HCT116 (cell line): ENCODE results near the gene HPCAL4. TPM values are rescaled to one million over a fixed set of nuclear protein-coding genes. Genes with fewer than 3 reads are reported as not detected.

Experiments used
- ATAC-seq: fragments of 200-7000 bp; cut with Tn5 transposase; 2 replicates; pipeline ENCODE4 v1.9.1; 2020; ENCODE audit warnings: mild to moderate bottlenecking, moderate library complexity
- BruUV-seq: library from RNA; stranded (reverse); fragments of 400-500 nt; replicated peaks from 2 replicates; lab custom pipeline; 2021; lab: Mats Ljungman, UMichigan
- CTCF ChIA-PET: fragments of 300-600 bp; sonication (Branson Sonifier 250); formaldehyde crosslinking; loops from one replicate; lab custom pipeline; 2021; ENCODE audit warnings: antibody characterized with exemption; lab: Charles Lee
- POLR2A ChIA-PET: fragments of 300-600, 350-600 bp; sonication (Branson Sonifier 250); formaldehyde crosslinking; loops from one replicate; lab custom pipeline; 2021; ENCODE audit warnings: antibody characterized with exemption; lab: Charles Lee
- RAD21 ChIA-PET, 2 experiments: fragments of 300-600 bp; sonication (Branson Sonifier 250); formaldehyde crosslinking; loops; one replicate each; lab custom pipeline; 2023; ENCODE audit warnings: low total read pairs in 2 of 2; ENCODE audit not compliant: uncharacterized antibody in 2 of 2, unreplicated experiment in 2 of 2, low non-redundant PET in 1 of 2; lab: Charles Lee
- DNase-seq: peaks from one replicate; pipeline ENCODE4 v3.0.0-alpha.2; 2010; ENCODE audit warnings: low read depth, low spot score
- H2AFZ ChIP-seq: fragments of 200-600 bp; shearing (Covaris generic), sonication (generic); 2 replicates; pipeline ENCODE4 v1.6.1; 2017; ENCODE audit warnings: low read depth, mixed run types, mixed read lengths, antibody characterized with exemption, low read length; ENCODE audit not compliant: poor library complexity, severe bottlenecking
- H3K27ac ChIP-seq: 2 replicates; pipeline ENCODE4 v1.5.1; 2012; ENCODE audit warnings: low read depth, low read length
- H3K27me3 ChIP-seq: fragments of 200-600 bp; sonication (generic); 2 replicates; pipeline ENCODE4 v1.6.1; 2016; ENCODE audit warnings: mixed run types, low read length, mixed read lengths; ENCODE audit not compliant: insufficient read depth
- H3K36me3 ChIP-seq, 2 experiments: fragments of 200-500 bp in 1 of 2; fragments of 200-600 bp in 1 of 2; sonication (Bioruptor generic) in 1 of 2; sonication (generic) in 1 of 2; 2 replicates each; pipeline versions ENCODE4 v1.5.1 to v1.6.1; 2014 to 2016; ENCODE audit warnings: low read length in 2 of 2, inconsistent platforms in 1 of 2, mixed read lengths in 1 of 2, mixed run types in 1 of 2; ENCODE audit not compliant: insufficient read depth in 2 of 2, control insufficient read depth in 1 of 2
- H3K4me1 ChIP-seq, 2 experiments: fragments of 200-600 bp in 1 of 2; sonication (generic) in 1 of 2; 2 replicates each; pipeline versions ENCODE4 v1.5.1 to v1.6.1; 2012 to 2017; ENCODE audit warnings: low read length in 2 of 2, inconsistent platforms in 1 of 2, mild to moderate bottlenecking in 1 of 2, mixed read lengths in 1 of 2, mixed run types in 1 of 2, moderate library complexity in 1 of 2; ENCODE audit not compliant: insufficient read depth in 2 of 2, control insufficient read depth in 1 of 2
- H3K4me2 ChIP-seq: fragments of 200-600 bp; sonication (generic); 2 replicates; pipeline ENCODE4 v1.6.1; 2017; ENCODE audit warnings: mixed run types, low read length, mixed read lengths
- H3K4me3 ChIP-seq, 2 experiments: fragments of 200-600 bp in 1 of 2; sonication (generic) in 1 of 2; replicated peaks in 1 of 2; 2 replicates each; pipeline ENCODE4 v1.5.1; 2011 to 2016; ENCODE audit warnings: low read length in 2 of 2, control low read depth in 1 of 2, low read depth in 1 of 2, mild to moderate bottlenecking in 1 of 2, mixed read lengths in 1 of 2, mixed run types in 1 of 2
- H3K79me2 ChIP-seq: fragments of 200-600 bp; sonication (generic); 2 replicates; pipeline ENCODE4 v1.6.1; 2017; ENCODE audit warnings: mild to moderate bottlenecking, mixed run types, low read length, moderate library complexity, mixed read lengths; ENCODE audit not compliant: insufficient read depth
- H3K9ac ChIP-seq: fragments of 200-600 bp; sonication (generic); 2 replicates; pipeline ENCODE4 v1.6.1; 2016; ENCODE audit warnings: low read length, mixed read lengths
- H3K9me2 ChIP-seq: fragments of 200-600 bp; sonication (generic), shearing (Covaris generic); 2 replicates; pipeline ENCODE4 v1.6.1; 2017; ENCODE audit warnings: mixed run types, mild to moderate bottlenecking, moderate library complexity; ENCODE audit not compliant: insufficient read depth
- H3K9me3 ChIP-seq, 2 experiments: fragments of 200-500 bp in 1 of 2; fragments of 200-600 bp in 1 of 2; sonication (Bioruptor generic) in 1 of 2; sonication (generic) in 1 of 2; 2 replicates each; pipeline ENCODE4 v1.6.1; 2014 to 2017; ENCODE audit warnings: low read length in 2 of 2, mixed read lengths in 2 of 2, inconsistent platforms in 1 of 2, low read depth in 1 of 2, mild to moderate bottlenecking in 1 of 2, mixed run types in 1 of 2, moderate library complexity in 1 of 2; ENCODE audit not compliant: control insufficient read depth in 1 of 2, insufficient read depth in 1 of 2
- H4K20me1 ChIP-seq: fragments of 200-600 bp; sonication (generic), shearing (Covaris generic); 2 replicates; pipeline ENCODE4 v1.6.1; 2017; ENCODE audit warnings: mixed run types, mild to moderate bottlenecking, moderate library complexity; ENCODE audit not compliant: insufficient read depth
- ATF3 ChIP-seq: IDR thresholded peaks from 2 replicates; pipeline ENCODE4 v1.6.1; 2012
- CEBPB ChIP-seq: IDR thresholded peaks from 2 replicates; pipeline ENCODE4 v1.6.1; 2012; ENCODE audit warnings: low read depth
- CTCF ChIP-seq, 3 experiments: fragments of 200-600 bp in 1 of 3; sonication (generic) in 1 of 3; IDR thresholded peaks in 2 of 3; conservative IDR thresholded peaks in 1 of 3; 2 replicates each; pipeline ENCODE4 v1.5.1; 2012 to 2017; ENCODE audit warnings: low read depth in 2 of 3, low read length in 2 of 3, antibody characterized with exemption in 1 of 3, borderline replicate concordance in 1 of 3, control low read depth in 1 of 3, mild to moderate bottlenecking in 1 of 3, mixed read lengths in 1 of 3, mixed run types in 1 of 3, moderate library complexity in 1 of 3; ENCODE audit not compliant: insufficient read depth in 1 of 3
- EGR1 ChIP-seq: IDR thresholded peaks from 2 replicates; pipeline ENCODE4 v1.6.1; 2012; ENCODE audit warnings: low read depth
- ELF1 ChIP-seq: IDR thresholded peaks from 2 replicates; pipeline ENCODE4 v1.6.1; 2012; ENCODE audit warnings: low read depth, borderline replicate concordance
- EZH2 ChIP-seq: fragments of 200-600 bp; sonication (generic); IDR thresholded peaks from 2 replicates; pipeline ENCODE4 v1.6.1; 2017; ENCODE audit warnings: antibody characterized with exemption, mixed run types
- EZH2phosphoT487 ChIP-seq: fragments of 200-600 bp; IDR thresholded peaks from 2 replicates; pipeline ENCODE4 v1.6.1; 2018; ENCODE audit warnings: antibody characterized with exemption, borderline replicate concordance
- FOSL1 ChIP-seq: IDR thresholded peaks from 2 replicates; pipeline ENCODE4 v1.6.1; 2012; ENCODE audit warnings: low read depth
- MAX ChIP-seq: IDR thresholded peaks from 2 replicates; pipeline ENCODE4 v1.6.1; 2012
- POLR2AphosphoS5 ChIP-seq: IDR thresholded peaks from 2 replicates; pipeline ENCODE4 v1.6.1; 2011; ENCODE audit warnings: mild to moderate bottlenecking, low read depth, low read length, moderate library complexity
- RAD21 ChIP-seq: IDR thresholded peaks from 2 replicates; pipeline ENCODE4 v1.6.1; 2012; ENCODE audit warnings: low read depth, mild to moderate bottlenecking
- SIN3A ChIP-seq: IDR thresholded peaks from 2 replicates; pipeline ENCODE4 v1.6.1; 2012; ENCODE audit warnings: low read depth
- SP1 ChIP-seq: IDR thresholded peaks from 2 replicates; pipeline ENCODE4 v1.6.1; 2012; ENCODE audit warnings: low read depth
- TCF7L2 ChIP-seq: IDR thresholded peaks from 2 replicates; pipeline ENCODE4 v1.7.0; 2011; ENCODE audit warnings: borderline replicate concordance, inconsistent platforms; ENCODE audit not compliant: insufficient read depth, insufficient read length; ENCODE audit errors: extremely low read depth
- YY1 ChIP-seq: IDR thresholded peaks from 2 replicates; pipeline ENCODE4 v1.6.1; 2011; ENCODE audit warnings: low read length, low read depth, moderate library complexity, mild to moderate bottlenecking; ENCODE audit not compliant: insufficient replicate concordance; ENCODE audit errors: extremely low read depth
- ZBTB33 ChIP-seq: IDR thresholded peaks from 2 replicates; pipeline ENCODE4 v1.6.1; 2011; ENCODE audit warnings: mild to moderate bottlenecking, low read length, moderate library complexity; ENCODE audit not compliant: insufficient replicate concordance; ENCODE audit errors: extremely low read depth
- ZFX ChIP-seq: fragments of 450-650 bp; IDR thresholded peaks from 2 replicates; pipeline ENCODE4 v1.6.1; 2017
- ZNF274 ChIP-seq: fragments of 200-500 bp; sonication (Bioruptor generic); IDR thresholded peaks from 2 replicates; pipeline ENCODE4 v1.6.1; 2014; ENCODE audit warnings: mild to moderate bottlenecking, low read depth, low read length, inconsistent platforms
- intact Hi-C: fragments of 100-400 bp; cut with micrococcal nuclease; formaldehyde crosslinking; loops from 2 replicates; pipeline ENCODE4 v1.10.0; 2022
- total RNA-seq: library from RNA; stranded (reverse); gene quantifications from one replicate; pipeline ENCODE4 v1.2.1, GENCODE V29; 2021; ENCODE audit not compliant: unreplicated experiment

HPCAL4 gene
- total RNA-seq, 1 experiment from 2014 or later = 5.2 TPM

- no TSS peak for BruUV-seq
- H3K9me2 ChIP-seq = no peaks in the 10 kb centered on the region
- H3K4me3 ChIP-seq = no peak overlapping the region
- ATAC-seq = no peak
- RAD21 ChIA-PET = no interaction called here
- intact Hi-C loops = no loop called here
- H4K20me1 ChIP-seq = no peaks in the 10 kb centered on the region
- H3K9ac ChIP-seq = no peak overlapping the region
- H3K4me2 ChIP-seq = no peak overlapping the region
- no peaks in the 10 kb centered on the region for H3K9me3 ChIP-seq
- H3K27ac ChIP-seq = no peak overlapping the region
- H3K36me3 ChIP-seq = no peaks in the 10 kb centered on the region
- no peak for DNase-seq
- CTCF ChIA-PET = interaction anchor here (1.6 to 5.6 kb wide), 3 partner anchors 14 to 49 kb away, joined by 4 to 38 read pairs (median 5); no protein-coding TSS in a partner anchor
- no peak overlapping the region for H2AFZ ChIP-seq
- H3K79me2 ChIP-seq = no peaks in the 10 kb centered on the region
- POLR2A ChIA-PET = interaction anchor here (0.9 kb wide), 1 partner anchor 65 kb away, joined by 4 read pairs; no protein-coding TSS in a partner anchor
- TF ChIP-seq CEBPB (no peak), POLR2AphosphoS5 (no peak), TCF7L2 (no peak), EGR1 (no peak), FOSL1 (no peak), ATF3 (no peak), SP1 (no peak), ZNF274 (no peak), RAD21 (no peak), EZH2phosphoT487 (no peak), ELF1 (no peak), SIN3A (no peak), ZFX (no peak), MAX (no peak), CTCF (IDR thresholded peaks at IDR 0.05 in 2 of 3, conservative IDR thresholded peaks at IDR 0.05 in 1 of 3; ENCODE audit: borderline replicate concordance in 1 of 3, insufficient read depth in 1 of 3, low read depth in 2 of 3, low read length in 2 of 3) (no peak), EZH2 (no peak), ZBTB33 (no peak), YY1 (no peak)
- no peaks in the 10 kb centered on the region for H3K27me3 ChIP-seq
- H3K4me1 ChIP-seq = peaks cover 0 to under 1% of the 10 kb centered on the region in 2 experiments; a peak in 1 of 4 replicates
Measured at GRCh38 chr1:39671433-39671792, 19.8 kb downstream of the HPCAL4 start.
